Urinary bladder (tissue), 4 donors: Measurements from ENCODE around the gene METTL14. TPM values are rescaled to one million over a fixed set of nuclear protein-coding genes. Genes with fewer than 3 reads are reported as not detected.
"Not testable (repeated sequence)": the region's sequence is repeated elsewhere in the genome, so short reads cannot be mapped to it uniquely, and the experiment has no call there.

Experiments
- DNase-seq: peaks from one replicate; pipeline ENCODE4 v3.0.0-alpha.2; 2015; ENCODE audit errors: extremely low spot score
- H3K27ac ChIP-seq: one replicate; pipeline ENCODE4 v1.5.1; 2013; ENCODE audit warnings: low read depth, mild to moderate bottlenecking, moderate library complexity
- H3K36me3 ChIP-seq: one replicate; pipeline ENCODE4 v1.6.1; 2013; ENCODE audit warnings: mild to moderate bottlenecking, moderate library complexity; ENCODE audit not compliant: insufficient read depth
- H3K4me1 ChIP-seq: one replicate; pipeline ENCODE4 v1.6.1; 2013; ENCODE audit warnings: mild to moderate bottlenecking, moderate library complexity; ENCODE audit not compliant: insufficient read depth
- H3K4me3 ChIP-seq: one replicate; pipeline ENCODE4 v1.5.1; 2013; ENCODE audit warnings: low read depth, low read length
- WGBS: extraction: QIAGEN DNeasy Blood & Tissue Kit; methylation state at CpG from one replicate; pipeline ENCODE4 v1.1.7; 2013; 5-methylcytosine and 5-hydroxymethylcytosine counted together
- polyA plus RNA-seq: library from polyadenylated mRNA; stranded (reverse); fragments of 200-250 nt; gene quantifications from one replicate; pipeline ENCODE4 v1.2.3, GENCODE V29; 2013
- total RNA-seq: library from RNA; depleted of rRNA; stranded (reverse); fragments of >200 nt; gene quantifications from one replicate; pipeline ENCODE4 v1.2.3, GENCODE V29; 2014
- donor health status: healthy with polysubstance abuse.
- donor health status: healthy.

METTL14 gene
- 25.7 TPM for total RNA-seq
- polyA plus RNA-seq, result 14.9 TPM

- peak within 1 kb of the TSS; percentile 72 for H3K27ac ChIP-seq
- H3K4me1 ChIP-seq, result no peaks in the 10 kb centered on the region
- WGBS, result 4% methylated on average over 42 of the region's 42 CpGs
- H3K36me3 ChIP-seq, result no peaks in the 10 kb centered on the region
- DNase-seq, result peak; percentile 90
- H3K4me3 ChIP-seq, result peak within 1 kb of the TSS; percentile 53
Observed at GRCh38 chr4:118684873-118685811, at the start of gene METTL14. Gene METTL14, plus strand, starts transcription at chr4:118685392. Its CDS starts 143 bp downstream, at chr4:118685535.

GRCh38 chr4:118636126-118636525 is 49.1 kb upstream of the METTL14 start:
- DNase-seq, H3K4me1 ChIP-seq, H3K4me3 ChIP-seq, H3K27ac ChIP-seq, H3K36me3 ChIP-seq: not testable (repeated sequence)
- 90% methylated on average over 9 of the region's 9 CpGs for WGBS

GRCh38 chr4:118664665-118665064 is 20.5 kb upstream of the METTL14 start:
- 21% methylated on average over 5 of the region's 5 CpGs for WGBS
- H3K4me1 ChIP-seq, H3K36me3 ChIP-seq: not testable (repeated sequence)

GRCh38 chr4:118669220-118669619 is 16.0 kb upstream of the METTL14 start:
- not testable (repeated sequence) for DNase-seq, H3K4me3 ChIP-seq, H3K27ac ChIP-seq, H3K4me1 ChIP-seq, H3K36me3 ChIP-seq
- 13% methylated on average over 1 of the region's 1 CpG for WGBS

More at GRCh38 chr4:118664665-118665064, 20.5 kb upstream of the METTL14 start:
- DNase-seq, H3K27ac ChIP-seq, H3K4me3 ChIP-seq: not testable (repeated sequence)

GRCh38 chr4:118670968-118671367 is 14.2 kb upstream of the METTL14 start:
- H3K4me3 ChIP-seq, H3K36me3 ChIP-seq, DNase-seq, H3K4me1 ChIP-seq, H3K27ac ChIP-seq: not testable (repeated sequence)
- 76% methylated on average over 2 of the region's 2 CpGs for WGBS

- 72% methylated on average over 2 of the region's 2 CpGs for WGBS
- H3K4me1 ChIP-seq, result no peaks in the 10 kb centered on the region
- no peak overlapping the region for H3K27ac ChIP-seq
- no peak overlapping the region for H3K4me3 ChIP-seq
- no peaks in the 10 kb centered on the region for H3K36me3 ChIP-seq
- no peak for DNase-seq
Observed at GRCh38 chr4:118676128-118676527, 9.1 kb upstream of the METTL14 start.

- H3K27ac ChIP-seq, result no peak overlapping the region
- DNase-seq, result no peak
- no peak overlapping the region for H3K4me3 ChIP-seq
- whole genome bisulfite sequencing, result 54% methylated on average over 1 of the region's 1 CpG
- no peaks in the 10 kb centered on the region for H3K4me1 ChIP-seq
- no peaks in the 10 kb centered on the region for H3K36me3 ChIP-seq
Observed at GRCh38 chr4:118680808-118681207, 4.4 kb upstream of the METTL14 start.

- DNase-seq, result no peak
- H3K36me3 ChIP-seq, result no peaks in the 10 kb centered on the region
- 23% methylated on average over 1 of the region's 1 CpG for WGBS
Observed at GRCh38 chr4:118682928-118683327, 2.3 kb upstream of the METTL14 start.

GRCh38 chr4:118683513-118683912 is 1.7 kb upstream of the METTL14 start:
- Histone ChIP-seq H3K4me3 (no peak overlapping the region), H3K27ac (no peak overlapping the region), H3K36me3 (no peaks in the 10 kb centered on the region), H3K4me1 (no peaks in the 10 kb centered on the region)
- 25% methylated on average over 2 of the region's 2 CpGs for WGBS
- no peak for DNase-seq

More at GRCh38 chr4:118682928-118683327, 2.3 kb upstream of the METTL14 start:
- Histone ChIP-seq H3K4me1 (no peaks in the 10 kb centered on the region), H3K27ac (no peak overlapping the region), H3K4me3 (no peak overlapping the region)

GRCh38 chr4:118703118-118703517 is 17.9 kb downstream of the METTL14 start:
- Histone ChIP-seq H3K36me3 (peaks cover 15% of the 10 kb centered on the region), H3K4me1 (no peaks in the 10 kb centered on the region), H3K27ac (no peak overlapping the region), H3K4me3 (no peak overlapping the region)
- 94% methylated on average over 2 of the region's 2 CpGs for WGBS
- no peak for DNase-seq

- Histone ChIP-seq H3K36me3 (peaks cover 10% of the 10 kb centered on the region), H3K27ac (no peak overlapping the region), H3K4me3 (no peak overlapping the region), H3K4me1 (no peaks in the 10 kb centered on the region)
- no peak for DNase-seq
- WGBS, result 68% methylated on average over 2 of the region's 2 CpGs
Observed at GRCh38 chr4:118711052-118711451, 25.9 kb downstream of the METTL14 start.

- H3K4me1 ChIP-seq, result no peaks in the 10 kb centered on the region
- 52% methylated on average over 1 of the region's 1 CpG for WGBS
- DNase-seq, result no peak
- H3K36me3 ChIP-seq, result peaks cover 5% of the 10 kb centered on the region
- no peak overlapping the region for H3K27ac ChIP-seq
- H3K4me3 ChIP-seq, result no peak overlapping the region
Observed at GRCh38 chr4:118712872-118713271, 27.7 kb downstream of the METTL14 start.

- WGBS, result 95% methylated on average over 4 of the region's 4 CpGs
- Histone ChIP-seq H3K27ac (no peak overlapping the region), H3K4me1 (no peaks in the 10 kb centered on the region), H3K36me3 (peaks cover 5% of the 10 kb centered on the region), H3K4me3 (no peak overlapping the region)
- DNase-seq, result no peak
Observed at GRCh38 chr4:118714682-118715081, 29.5 kb downstream of the METTL14 start.

- DNase-seq, result no peak
- no peaks in the 10 kb centered on the region for H3K36me3 ChIP-seq
- 67% methylated on average over 3 of the region's 3 CpGs for WGBS
- H3K4me3 ChIP-seq, result no peak overlapping the region
- H3K27ac ChIP-seq, result no peak overlapping the region
- no peaks in the 10 kb centered on the region for H3K4me1 ChIP-seq
Observed at GRCh38 chr4:118716304-118716703, 31.1 kb downstream of the METTL14 start.
